ENCODE measurements around the gene TMEM232.

TMEM232 gene

DNA sequence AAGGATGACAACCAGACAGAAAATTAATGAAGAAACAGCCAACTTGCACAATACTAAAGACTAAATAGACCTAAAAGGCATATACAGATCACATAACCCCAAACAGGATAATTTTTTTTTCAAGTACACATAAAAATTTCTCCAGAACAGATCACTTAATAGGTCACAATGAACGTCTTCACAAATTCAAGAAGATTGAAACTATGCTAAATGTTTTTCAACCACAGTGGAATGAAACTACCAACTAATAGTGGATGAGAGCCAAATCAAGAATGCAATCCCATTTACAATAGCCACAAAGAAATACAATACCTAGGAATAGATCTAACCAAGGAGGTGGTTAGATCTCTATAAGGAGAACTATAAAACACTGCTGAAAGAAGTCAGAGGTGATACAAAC lies 145.8 kb downstream of the TMEM232 start:
- Histone ChIP-seq H3F3A (ENCODE audit: control insufficient read depth, insufficient read depth) (no peaks in the 10 kb centered on the region), H3K79me2 (ENCODE audit: control insufficient read depth, low read length) (no peaks in the 10 kb centered on the region)

DNA sequence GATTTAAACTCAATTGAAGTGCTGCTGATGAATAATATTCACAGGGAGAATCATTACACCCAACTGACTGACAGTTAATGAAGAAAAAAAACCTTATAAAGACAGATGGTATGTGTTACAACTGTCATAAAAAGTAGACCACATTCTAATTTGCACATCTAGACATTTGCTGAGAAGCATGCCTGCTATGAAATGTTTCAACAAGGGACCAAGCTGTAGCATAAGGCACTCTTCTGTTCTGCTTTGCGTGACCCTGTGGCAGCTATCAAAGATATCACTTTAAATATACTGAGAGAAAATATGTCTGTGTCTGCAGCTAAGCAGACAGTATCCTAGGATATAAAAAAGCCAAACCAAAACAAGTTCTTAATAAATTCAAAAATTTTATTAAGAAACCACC lies 153.7 kb downstream of the TMEM232 start:
- Histone ChIP-seq H3K9me2 (replicated peaks; ENCODE audit: control insufficient read depth, low read length) (no peaks in the 10 kb centered on the region), H3K79me2 (ENCODE audit: control insufficient read depth, low read length) (no peaks in the 10 kb centered on the region), H3K9me3 (ENCODE audit: control insufficient read depth, insufficient read depth, low read length) (no peaks in the 10 kb centered on the region), H3K4me1 (ENCODE audit: control insufficient read depth, low read length) (no peaks in the 10 kb centered on the region), H4K20me1 (ENCODE audit: control insufficient read depth, insufficient read depth, low read depth, low read length) (no peaks in the 10 kb centered on the region), H3F3A (ENCODE audit: control insufficient read depth, insufficient read depth) (no peaks in the 10 kb centered on the region), H3K36me3 (ENCODE audit: control insufficient read depth, low read length) (no peaks in the 10 kb centered on the region), H3K4me2 (ENCODE audit: low read length) (no peak overlapping the region), H3K27ac (ENCODE audit: low read depth, low read length) (no peak overlapping the region), H3K27me3 (ENCODE audit: control insufficient read depth, low read length) (no peaks in the 10 kb centered on the region), H3K4me3 (ENCODE audit: low read length) (no peak overlapping the region)
- no peak for TF ChIP-seq EZH2phosphoT487 (IDR thresholded peaks at IDR 0.05; ENCODE audit: borderline replicate concordance, low read length)
- TF ChIP-seq, protein P1, sequence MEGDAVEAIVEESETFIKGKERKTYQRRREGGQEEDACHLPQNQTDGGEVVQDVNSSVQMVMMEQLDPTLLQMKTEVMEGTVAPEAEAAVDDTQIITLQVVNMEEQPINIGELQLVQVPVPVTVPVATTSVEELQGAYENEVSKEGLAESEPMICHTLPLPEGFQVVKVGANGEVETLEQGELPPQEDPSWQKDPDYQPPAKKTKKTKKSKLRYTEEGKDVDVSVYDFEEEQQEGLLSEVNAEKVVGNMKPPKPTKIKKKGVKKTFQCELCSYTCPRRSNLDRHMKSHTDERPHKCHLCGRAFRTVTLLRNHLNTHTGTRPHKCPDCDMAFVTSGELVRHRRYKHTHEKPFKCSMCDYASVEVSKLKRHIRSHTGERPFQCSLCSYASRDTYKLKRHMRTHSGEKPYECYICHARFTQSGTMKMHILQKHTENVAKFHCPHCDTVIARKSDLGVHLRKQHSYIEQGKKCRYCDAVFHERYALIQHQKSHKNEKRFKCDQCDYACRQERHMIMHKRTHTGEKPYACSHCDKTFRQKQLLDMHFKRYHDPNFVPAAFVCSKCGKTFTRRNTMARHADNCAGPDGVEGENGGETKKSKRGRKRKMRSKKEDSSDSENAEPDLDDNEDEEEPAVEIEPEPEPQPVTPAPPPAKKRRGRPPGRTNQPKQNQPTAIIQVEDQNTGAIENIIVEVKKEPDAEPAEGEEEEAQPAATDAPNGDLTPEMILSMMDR (IDR thresholded peaks at IDR 0.05; ENCODE audit: low read depth, low read length, poor library complexity, severe bottlenecking), result no peak

More for the DNA sequence above, 145.8 kb downstream of the TMEM232 start:
- Histone ChIP-seq H3K27ac (ENCODE audit: low read depth, low read length) (no peak overlapping the region), H3K27me3 (ENCODE audit: control insufficient read depth, low read length) (no peaks in the 10 kb centered on the region), H3K36me3 (ENCODE audit: control insufficient read depth, low read length) (no peaks in the 10 kb centered on the region), H3K4me1 (ENCODE audit: control insufficient read depth, low read length) (no peaks in the 10 kb centered on the region), H3K9me3 (ENCODE audit: control insufficient read depth, insufficient read depth, low read length) (no peaks in the 10 kb centered on the region), H4K20me1 (ENCODE audit: control insufficient read depth, insufficient read depth, low read depth, low read length) (no peaks in the 10 kb centered on the region), H3K4me2 (ENCODE audit: low read length) (no peak overlapping the region), H3K4me3 (ENCODE audit: low read length) (no peak overlapping the region), H3K9me2 (replicated peaks; ENCODE audit: control insufficient read depth, low read length) (no peaks in the 10 kb centered on the region)
- TF ChIP-seq, protein P1 (IDR thresholded peaks at IDR 0.05; ENCODE audit: low read depth, low read length, poor library complexity, severe bottlenecking), result no peak
- no peak for TF ChIP-seq EZH2phosphoT487 (IDR thresholded peaks at IDR 0.05; ENCODE audit: borderline replicate concordance, low read length)

DNA sequence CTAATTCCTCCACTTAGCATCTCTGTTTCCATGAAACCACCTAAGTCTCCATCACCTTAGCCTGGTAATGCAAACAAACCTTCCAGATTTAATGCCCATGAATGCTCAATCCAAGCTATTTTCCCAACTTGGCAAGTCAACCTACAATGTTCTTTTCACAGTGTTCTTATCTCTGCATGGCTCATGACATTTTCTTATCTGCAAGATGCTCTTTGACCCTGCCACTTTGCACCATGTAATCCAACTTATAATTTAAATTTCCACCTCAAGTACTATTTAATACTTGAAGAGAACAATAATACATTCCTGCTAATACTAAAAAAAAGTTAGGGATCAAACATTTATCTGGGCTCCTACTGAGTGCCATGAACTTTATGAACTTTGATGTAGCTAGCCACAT lies 164.3 kb downstream of the TMEM232 start:
- no peak overlapping the region for H3K4me3 ChIP-seq (ENCODE audit: low read length)
- no peaks in the 10 kb centered on the region for H3F3A ChIP-seq (ENCODE audit: control insufficient read depth, insufficient read depth)
- H3K9me3 ChIP-seq (ENCODE audit: control insufficient read depth, insufficient read depth, low read length), result no peaks in the 10 kb centered on the region
- H3K36me3 ChIP-seq (ENCODE audit: control insufficient read depth, low read length), result no peaks in the 10 kb centered on the region
- H4K20me1 ChIP-seq (ENCODE audit: control insufficient read depth, insufficient read depth, low read depth, low read length), result no peaks in the 10 kb centered on the region
- no peak overlapping the region for H3K4me2 ChIP-seq (ENCODE audit: low read length)
- TF ChIP-seq, protein P1 (IDR thresholded peaks at IDR 0.05; ENCODE audit: low read depth, low read length, poor library complexity, severe bottlenecking), result no peak
- no peak for TF ChIP-seq EZH2phosphoT487 (IDR thresholded peaks at IDR 0.05; ENCODE audit: borderline replicate concordance, low read length)
- H3K27me3 ChIP-seq (ENCODE audit: control insufficient read depth, low read length), result no peaks in the 10 kb centered on the region
- no peaks in the 10 kb centered on the region for H3K9me2 ChIP-seq (replicated peaks; ENCODE audit: control insufficient read depth, low read length)
- H3K27ac ChIP-seq (ENCODE audit: low read depth, low read length), result no peak overlapping the region
- H3K79me2 ChIP-seq (ENCODE audit: control insufficient read depth, low read length), result no peaks in the 10 kb centered on the region
- no peaks in the 10 kb centered on the region for H3K4me1 ChIP-seq (ENCODE audit: control insufficient read depth, low read length)

DNA sequence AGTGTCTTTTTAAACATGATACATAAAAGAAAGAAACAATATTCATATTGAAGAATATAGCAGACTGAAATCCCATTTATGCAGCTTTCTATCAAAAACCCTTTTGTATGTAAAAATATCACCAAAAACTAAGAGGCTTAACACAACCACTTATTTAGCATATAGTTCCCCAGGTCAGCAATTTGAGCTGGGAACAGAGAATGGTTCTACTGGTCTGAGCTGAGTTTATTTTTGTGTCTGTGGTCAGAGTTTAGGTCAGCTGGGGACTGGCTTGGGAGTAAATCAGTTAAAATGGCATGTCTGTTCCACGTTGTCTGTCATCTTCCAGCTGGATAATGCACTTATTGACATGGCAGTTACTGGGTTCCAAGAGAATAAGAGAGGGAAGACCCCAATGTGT lies 165.0 kb downstream of the TMEM232 start:
- Histone ChIP-seq H3K4me1 (ENCODE audit: control insufficient read depth, low read length) (no peaks in the 10 kb centered on the region), H3K27me3 (ENCODE audit: control insufficient read depth, low read length) (no peaks in the 10 kb centered on the region), H3F3A (ENCODE audit: control insufficient read depth, insufficient read depth) (no peaks in the 10 kb centered on the region), H3K79me2 (ENCODE audit: control insufficient read depth, low read length) (no peaks in the 10 kb centered on the region), H3K9me3 (ENCODE audit: control insufficient read depth, insufficient read depth, low read length) (no peaks in the 10 kb centered on the region), H3K4me3 (ENCODE audit: low read length) (no peak overlapping the region), H4K20me1 (ENCODE audit: control insufficient read depth, insufficient read depth, low read depth, low read length) (no peaks in the 10 kb centered on the region), H3K36me3 (ENCODE audit: control insufficient read depth, low read length) (no peaks in the 10 kb centered on the region), H3K4me2 (ENCODE audit: low read length) (no peak overlapping the region), H3K27ac (ENCODE audit: low read depth, low read length) (no peak overlapping the region), H3K9me2 (replicated peaks; ENCODE audit: control insufficient read depth, low read length) (no peaks in the 10 kb centered on the region)
- TF ChIP-seq EZH2phosphoT487 (IDR thresholded peaks at IDR 0.05; ENCODE audit: borderline replicate concordance, low read length), result no peak
- TF ChIP-seq, protein P1 (IDR thresholded peaks at IDR 0.05; ENCODE audit: low read depth, low read length, poor library complexity, severe bottlenecking), result no peak
